ENCODE measurements around the gene NPM1.

Gene NPM1

GRCh38 chr5:171415115-171415730 lies 27.6 kb downstream of the NPM1 start:
- peaks cover 30% of the 10 kb centered on the region for H3K36me3 ChIP-seq (replicated peaks; ENCODE audit: low read depth, low read length)
- peaks cover 12% of the 10 kb centered on the region for H3K79me2 ChIP-seq (ENCODE audit: low read length)
- TF ChIP-seq EZH2phosphoT487 (IDR thresholded peaks at IDR 0.05; ENCODE audit: low read depth) (no peak), CTCF (IDR thresholded peaks at IDR 0.05; ENCODE audit: low read depth, low read length) (no peak)
- H4K20me1 ChIP-seq (ENCODE audit: insufficient read depth, low read length) = peaks cover 74% of the 10 kb centered on the region
- no peak overlapping the region for H3K4me2 ChIP-seq (ENCODE audit: low read length)
- H3K9me3 ChIP-seq (ENCODE audit: insufficient read depth, low read length) = no peaks in the 10 kb centered on the region
- no peak overlapping the region for H2AFZ ChIP-seq (ENCODE audit: low read depth, low read length)
- no peak overlapping the region for H3K9ac ChIP-seq (ENCODE audit: low read length)
- H3K27ac ChIP-seq (ENCODE audit: low read length) = no peak overlapping the region
- no peak overlapping the region for H3K4me3 ChIP-seq (ENCODE audit: low read length)
- H3K4me1 ChIP-seq (ENCODE audit: low read length) = peaks cover 3% of the 10 kb centered on the region; the same call in 1 of the 2 replicates
- H3K27me3 ChIP-seq (ENCODE audit: low read depth, low read length) = no peaks in the 10 kb centered on the region

DNA sequence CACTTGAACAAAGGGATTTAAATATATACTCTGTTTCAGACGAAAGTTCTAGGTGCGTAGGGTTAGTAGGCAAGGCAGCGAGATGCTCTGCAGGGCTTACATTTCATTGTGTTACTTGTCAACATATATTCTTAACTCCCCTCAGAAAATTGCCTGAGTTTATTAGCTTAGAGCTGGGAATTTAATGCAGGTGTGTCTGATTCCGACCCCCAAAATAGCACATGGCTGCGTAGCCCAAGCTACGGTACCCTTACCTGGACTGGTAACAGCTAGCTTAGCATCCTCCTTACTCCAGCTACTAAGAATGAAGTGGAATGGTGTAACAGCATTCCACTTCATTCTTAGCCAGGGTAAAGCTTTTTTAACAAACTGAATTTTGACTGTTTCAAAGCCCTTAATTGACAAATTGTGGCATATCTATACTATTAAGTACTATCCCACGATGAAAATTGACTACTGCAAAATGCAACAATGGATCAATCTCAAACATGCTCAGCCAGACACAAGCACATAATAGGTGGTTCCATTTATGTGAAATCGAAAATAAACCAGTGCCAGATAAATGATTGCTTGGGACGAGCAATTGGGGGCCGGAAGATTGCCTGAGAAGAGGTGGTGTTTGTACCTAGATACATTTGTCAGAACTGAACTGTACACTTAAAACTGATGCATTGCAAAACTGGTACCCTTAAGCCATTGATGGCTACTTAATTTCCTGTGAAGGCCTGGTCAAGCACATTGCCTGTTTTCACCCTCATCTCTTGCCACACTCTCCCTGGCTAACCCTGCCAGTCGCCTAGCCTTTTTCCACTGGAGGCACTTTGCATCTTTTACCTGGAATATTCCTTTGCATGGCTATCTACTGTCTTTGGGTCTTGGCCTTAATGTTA lies 28.8 kb downstream of the NPM1 start:
- Histone ChIP-seq H3K27ac (ENCODE audit: low read length) (no peak overlapping the region), H3K9ac (ENCODE audit: low read length) (no peak overlapping the region), H3K79me2 (ENCODE audit: low read length) (peaks cover 5% of the 10 kb centered on the region), H3K27me3 (ENCODE audit: low read depth, low read length) (no peaks in the 10 kb centered on the region), H3K4me2 (ENCODE audit: low read length) (no peak overlapping the region), H3K4me1 (ENCODE audit: low read length) (peaks cover 3% of the 10 kb centered on the region; the same call in 1 of the 2 replicates), H3K4me3 (ENCODE audit: low read length) (no peak overlapping the region), H3K36me3 (replicated peaks; ENCODE audit: low read depth, low read length) (peaks cover 24% of the 10 kb centered on the region), H4K20me1 (ENCODE audit: insufficient read depth, low read length) (peaks cover 64% of the 10 kb centered on the region), H3K9me3 (ENCODE audit: insufficient read depth, low read length) (no peaks in the 10 kb centered on the region), H2AFZ (ENCODE audit: low read depth, low read length) (no peak overlapping the region)
- TF ChIP-seq CTCF (IDR thresholded peaks at IDR 0.05; ENCODE audit: low read depth, low read length) (no peak), EZH2phosphoT487 (IDR thresholded peaks at IDR 0.05; ENCODE audit: low read depth) (no peak)

DNA sequence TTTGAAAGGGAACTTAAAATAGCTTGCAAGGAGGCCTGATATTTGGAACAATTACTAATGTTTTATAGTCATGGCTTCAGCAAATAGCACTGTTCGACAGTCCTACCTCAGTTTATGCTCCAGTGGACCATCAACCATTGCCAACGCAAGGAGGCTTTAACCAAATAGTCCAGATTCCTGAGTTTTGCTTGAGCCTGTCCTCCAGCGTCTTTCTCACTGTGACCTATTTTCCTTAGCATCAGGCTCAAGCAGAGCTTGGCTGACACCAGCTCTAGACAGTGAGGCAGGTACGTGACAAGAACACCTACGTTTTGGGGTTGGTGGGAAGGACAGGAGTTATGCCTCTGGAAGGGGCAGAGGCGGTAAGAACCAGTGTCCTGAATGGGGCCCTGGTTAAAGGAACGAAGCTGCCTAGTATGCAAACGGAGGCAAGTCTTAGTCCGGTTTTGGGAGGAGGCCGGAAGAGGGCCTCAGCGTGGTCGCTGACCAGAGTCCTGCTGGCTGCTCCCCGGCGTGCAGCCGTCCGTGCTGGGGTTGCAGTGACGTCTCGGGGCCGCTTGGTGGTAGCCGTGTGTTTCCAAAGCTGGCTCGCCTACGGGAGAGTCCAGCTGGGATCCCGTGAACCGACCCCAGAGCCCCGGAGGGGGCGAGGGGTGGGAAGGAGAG lies 30.8 kb downstream of the NPM1 start:
- Histone ChIP-seq H3K9ac (ENCODE audit: low read length) (no peak overlapping the region), H3K4me3 (ENCODE audit: low read length) (peak overlapping the region; percentile 60), H2AFZ (ENCODE audit: low read depth, low read length) (no peak overlapping the region), H4K20me1 (ENCODE audit: insufficient read depth, low read length) (peaks cover 46% of the 10 kb centered on the region), H3K27ac (ENCODE audit: low read length) (no peak overlapping the region), H3K36me3 (replicated peaks; ENCODE audit: low read depth, low read length) (peaks cover 6% of the 10 kb centered on the region), H3K4me2 (ENCODE audit: low read length) (peak overlapping the region; percentile 73), H3K27me3 (ENCODE audit: low read depth, low read length) (no peaks in the 10 kb centered on the region), H3K4me1 (ENCODE audit: low read length) (peaks cover 3% of the 10 kb centered on the region; the same call in 1 of the 2 replicates), H3K79me2 (ENCODE audit: low read length) (no peaks in the 10 kb centered on the region), H3K9me3 (ENCODE audit: insufficient read depth, low read length) (no peaks in the 10 kb centered on the region)
- peak; percentile 76 for TF ChIP-seq CTCF (IDR thresholded peaks at IDR 0.05; ENCODE audit: low read depth, low read length)
- no peak for TF ChIP-seq EZH2phosphoT487 (IDR thresholded peaks at IDR 0.05; ENCODE audit: low read depth)
